Prostate gland (tissue), 2 donors: ENCODE results near the gene TLR6. TPM values are rescaled to one million over a fixed set of nuclear protein-coding genes. Genes with fewer than 3 reads are reported as not detected.
A peak's percentile ranks its signal among the peaks of the same experiment; 100 is the strongest.
"Not testable (repeated sequence)": the region's sequence is repeated elsewhere in the genome, so short reads cannot be mapped to it uniquely, and the experiment has no call there.

ENCODE experiments used
- DNase-seq: peaks from one replicate; pipeline ENCODE4 v3.0.0-alpha.2; 2019; ENCODE audit warnings: low spot score
- H3K27ac ChIP-seq, 2 donors: fragments of 200-600 bp; sonication (generic); 2 replicates each; pipeline ENCODE4 v1.5.1; 2017 to 2019
- H3K27me3 ChIP-seq: fragments of 200-600 bp; sonication (generic); replicated peaks from 2 replicates; pipeline ENCODE4 v1.5.1; 2019; ENCODE audit not compliant: insufficient read depth
- H3K36me3 ChIP-seq, 2 donors: fragments of 200-600 bp; sonication (generic); 1 replicate in 1 of 2; 2 replicates in 1 of 2; pipeline versions ENCODE4 v1.5.1 to v1.8.1; 2017 to 2019
- H3K4me1 ChIP-seq: fragments of 200-600 bp; sonication (generic); replicated peaks from 2 replicates; pipeline ENCODE4 v1.5.1; 2019
- H3K4me3 ChIP-seq, 2 donors: fragments of 200-600 bp; sonication (generic); 2 replicates each; pipeline ENCODE4 v1.5.1; 2017 to 2019
- H3K9me3 ChIP-seq: fragments of 200-600 bp; sonication (generic); 2 replicates; pipeline ENCODE4 v1.5.1; 2017
- CTCF ChIP-seq, 4 experiments: fragments of 200-600 bp in 2 of 4; fragments of 450-650 bp in 2 of 4; sonication (generic) in 2 of 4; IDR thresholded peaks; 1 replicate in 3 of 4; 2 replicates in 1 of 4; pipeline ENCODE4 v1.5.1; 2016 to 2019; ENCODE audit warnings: antibody characterized with exemption in 4 of 4, mild to moderate bottlenecking in 2 of 4, moderate library complexity in 2 of 4
- POLR2A ChIP-seq: fragments of 450-650 bp; IDR thresholded peaks from one replicate; pipeline ENCODE4 v1.6.1; 2016; ENCODE audit warnings: antibody characterized with exemption, mild to moderate bottlenecking
- POLR2AphosphoS5 ChIP-seq: sonication (generic); formaldehyde crosslinking; IDR thresholded peaks from one replicate; pipeline ENCODE4 v1.6.1; 2017; ENCODE audit warnings: antibody characterized with exemption
- WGBS: methylation state at CpG from one replicate; pipeline ENCODE4 v1.1.5; 2018; 5-methylcytosine and 5-hydroxymethylcytosine counted together
- intact Hi-C: fragments of 100-400 bp; cut with DNase I; formaldehyde crosslinking; loops from one replicate; pipeline ENCODE4 v1.14.2; 2022
- total RNA-seq, 2 donors: library from RNA; depleted of rRNA; stranded (reverse); fragments of >200 nt; gene quantifications; one replicate each; pipeline ENCODE4 v1.1.0, GENCODE V29; 2016

Gene TLR6
- total RNA-seq, 2 donors from 2014 or later: 1.0 to 1.5 TPM

GRCh38 chr4:38811297-38811696 is 45.3 kb downstream of the TLR6 start:
- peaks cover 3% of the 10 kb centered on the region for H3K27me3 ChIP-seq
- intact Hi-C loops: no loop called here
- H3K4me1 ChIP-seq: no peaks in the 10 kb centered on the region
- H3K36me3 ChIP-seq: no peaks in the 10 kb centered on the region
- no peak for TF ChIP-seq POLR2A
- no peak for TF ChIP-seq POLR2AphosphoS5
- TF ChIP-seq CTCF (IDR thresholded peaks at IDR 0.05): no peak
- no peak overlapping the region for H3K4me3 ChIP-seq
- no peaks in the 10 kb centered on the region for H3K9me3 ChIP-seq
- DNase-seq: no peak
- 75% methylated on average over 6 of the region's 6 CpGs for WGBS
- no peak overlapping the region for H3K27ac ChIP-seq

GRCh38 chr4:38807462-38807861 is 49.2 kb downstream of the TLR6 start:
- H3K27ac ChIP-seq, H3K36me3 ChIP-seq, H3K9me3 ChIP-seq, H3K4me1 ChIP-seq, H3K27me3 ChIP-seq, DNase-seq, intact Hi-C loops, H3K4me3 ChIP-seq: not testable (repeated sequence)
- 100% methylated on average over 6 of the region's 29 CpGs for WGBS

GRCh38 chr4:38806251-38806650 is 50.4 kb downstream of the TLR6 start:
- DNase-seq, H3K27me3 ChIP-seq, H3K4me1 ChIP-seq, intact Hi-C loops, H3K27ac ChIP-seq, H3K36me3 ChIP-seq, H3K9me3 ChIP-seq, H3K4me3 ChIP-seq: not testable (repeated sequence)
- WGBS: 81% methylated on average over 9 of the region's 9 CpGs

GRCh38 chr4:38805530-38806145 is 51.0 kb downstream of the TLR6 start:
- H3K9me3 ChIP-seq: no peaks in the 10 kb centered on the region
- no peak overlapping the region for H3K27ac ChIP-seq
- no peak for DNase-seq
- WGBS: 24% methylated on average over 5 of the region's 5 CpGs
- TF ChIP-seq POLR2A (no peak), CTCF (IDR thresholded peaks at IDR 0.05) (no peak)
- H3K4me3 ChIP-seq: no peak overlapping the region
- H3K27me3 ChIP-seq: no peaks in the 10 kb centered on the region
- intact Hi-C loops: no loop called here
- no peaks in the 10 kb centered on the region for H3K36me3 ChIP-seq
- H3K4me1 ChIP-seq: no peaks in the 10 kb centered on the region

GRCh38 chr4:38804654-38805295 is 51.8 kb downstream of the TLR6 start, which contains the start of gene TLR1:
TLR1 (minus strand) TSS chr4:38804791; CDS start chr4:38798831, 5,960 bp downstream.
- H3K36me3 ChIP-seq: no peaks in the 10 kb centered on the region
- peak within 1 kb of the TSS in 1 of 2 donors; percentile 9 for H3K4me3 ChIP-seq
- no peaks in the 10 kb centered on the region for H3K27me3 ChIP-seq
- intact Hi-C loops: loop anchor here (5.0 kb wide), 1 partner anchor 42 kb away; no protein-coding TSS in a partner anchor
- TF ChIP-seq POLR2A (no peak), POLR2AphosphoS5 (peak; percentile 15), CTCF (IDR thresholded peaks at IDR 0.05) (peak in 3 of 4 experiments; percentile 43 to 79 (median 56))
- no peak for DNase-seq
- no peaks in the 10 kb centered on the region for H3K4me1 ChIP-seq
- H3K9me3 ChIP-seq: no peaks in the 10 kb centered on the region
- H3K27ac ChIP-seq: peak within 1 kb of the TSS; percentile 29 to 53
- 14% methylated on average over 7 of the region's 7 CpGs for WGBS
